Fibroblast of lung (primary cell): ENCODE results near the gene TTC33. TPM values are rescaled to one million over a fixed set of nuclear protein-coding genes. Genes with fewer than 3 reads are reported as not detected.

Source experiments
- DNase-seq, 2 donors: peaks; one replicate each; pipeline versions ENCODE4 v3.0.0 to v3.0.0-alpha.2; 2010; ENCODE audit warnings: low read depth in 2 of 2
- H2AFZ ChIP-seq: 2 replicates; pipeline ENCODE4 v1.5.1; 2012; ENCODE audit warnings: low read length, control low read depth, inconsistent platforms
- H3K27ac ChIP-seq: 2 replicates; pipeline ENCODE4 v1.5.1; 2011; ENCODE audit warnings: low read length, control low read depth; ENCODE audit not compliant: insufficient read depth
- H3K27me3 ChIP-seq: 2 replicates; pipeline ENCODE4 v1.5.1; 2011; ENCODE audit warnings: mild to moderate bottlenecking, low read length; ENCODE audit not compliant: control insufficient read depth, insufficient read depth
- H3K36me3 ChIP-seq: 2 replicates; pipeline ENCODE4 v1.5.1; 2011; ENCODE audit warnings: low read length; ENCODE audit not compliant: control insufficient read depth, insufficient read depth
- H3K4me1 ChIP-seq: 2 replicates; pipeline ENCODE4 v1.5.1; 2011; ENCODE audit warnings: low read length; ENCODE audit not compliant: control insufficient read depth, insufficient read depth; ENCODE audit errors: extremely low read depth
- H3K4me2 ChIP-seq: 2 replicates; pipeline ENCODE4 v1.5.1; 2011; ENCODE audit warnings: low read length, control low read depth; ENCODE audit not compliant: insufficient read depth; ENCODE audit errors: extremely low read depth
- H3K4me3 ChIP-seq, 4 experiments: fragments of 200-600 bp in 1 of 4; sonication (generic) in 1 of 4; replicated peaks in 1 of 4; 2 replicates each; pipeline ENCODE4 v1.5.1; 2011 to 2016; ENCODE audit warnings: low read length in 4 of 4, low read depth in 3 of 4, mild to moderate bottlenecking in 3 of 4, control low read depth in 2 of 4, inconsistent platforms in 1 of 4, mixed read lengths in 1 of 4; ENCODE audit not compliant: insufficient read depth in 1 of 4; ENCODE audit errors: control extremely low read depth in 1 of 4
- H3K79me2 ChIP-seq: 2 replicates; pipeline ENCODE4 v1.5.1; 2012; ENCODE audit warnings: mild to moderate bottlenecking, low read length, inconsistent platforms; ENCODE audit not compliant: control insufficient read depth, insufficient read depth
- H3K9ac ChIP-seq: 2 replicates; pipeline ENCODE4 v1.5.1; 2011; ENCODE audit warnings: mild to moderate bottlenecking, low read length, control low read depth; ENCODE audit not compliant: insufficient read depth
- H3K9me3 ChIP-seq: 2 replicates; pipeline ENCODE4 v1.5.1; 2012; ENCODE audit warnings: low read depth, low read length; ENCODE audit not compliant: control insufficient read depth, insufficient read depth
- H4K20me1 ChIP-seq: 2 replicates; pipeline ENCODE4 v1.5.1; 2011; ENCODE audit warnings: low read length; ENCODE audit not compliant: control insufficient read depth, insufficient read depth; ENCODE audit errors: extremely low read depth
- EZH2 ChIP-seq: IDR thresholded peaks from 2 replicates; pipeline ENCODE4 v1.5.1; 2012; ENCODE audit warnings: low read length, control low read depth, mild to moderate bottlenecking; ENCODE audit errors: missing control alignments
- polyA plus RNA-seq, 2 donors: library from polyadenylated mRNA; depleted of rRNA in 1 of 2; stranded (reverse) in 1 of 2; unstranded in 1 of 2; fragments of >200 nt; gene quantifications; 2 replicates each; pipeline ENCODE4 v1.2.1, GENCODE V29; 2011 to 2012; ENCODE audit warnings: missing spikeins in 1 of 2
- total RNA-seq: library from RNA; depleted of rRNA; stranded (reverse); fragments of >200 nt; gene quantifications from 2 replicates; pipeline ENCODE4 v1.2.1, GENCODE V29; 2014
- TF ChIP-seq, protein P1 (sequence below), 2 donors: IDR thresholded peaks in 1 of 2; conservative IDR thresholded peaks in 1 of 2; 1 replicate in 1 of 2; 2 replicates in 1 of 2; pipeline ENCODE4 v1.5.1; 2011 to 2012; ENCODE audit warnings: low read length in 2 of 2, control low read depth in 1 of 2, inconsistent platforms in 1 of 2, low read depth in 1 of 2, mild to moderate bottlenecking in 1 of 2

TTC33 gene
- total and polyA plus RNA-seq, 2 donors (not counting 1 experiment from before 2014, with no cell fraction given) = 8.7 to 16.3 TPM

DNA sequence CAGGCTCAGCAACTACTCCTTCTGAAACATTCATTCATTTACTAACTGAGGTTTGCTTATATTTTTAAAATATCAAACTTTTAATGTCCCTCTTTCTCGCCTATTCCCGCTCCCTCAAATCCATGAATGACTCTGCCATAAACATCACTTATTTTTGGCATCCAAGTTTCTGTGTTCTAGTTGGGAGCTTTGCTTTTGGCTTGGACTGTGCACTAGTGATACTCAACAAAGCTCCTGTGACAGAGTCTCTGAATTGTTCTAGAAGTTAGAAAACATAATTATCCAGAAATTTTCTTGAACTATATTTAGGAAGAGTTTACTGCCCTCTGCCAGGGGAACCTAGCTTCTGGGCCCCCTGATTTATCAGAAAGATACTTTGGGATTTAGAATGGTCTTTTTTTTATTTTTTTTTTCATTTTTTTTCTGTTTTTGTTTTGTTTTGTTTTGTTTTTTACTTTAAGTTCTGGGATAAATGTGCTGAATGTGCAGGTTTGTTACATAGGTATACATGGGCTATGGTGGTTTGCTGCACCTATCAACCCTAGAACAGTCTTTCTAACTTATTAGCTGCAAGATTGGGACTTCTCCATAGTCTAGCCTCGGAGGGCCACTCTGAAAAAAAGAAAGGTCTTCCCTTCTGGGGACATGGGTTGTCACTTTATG lies 140.7 kb downstream of the TTC33 start:
- Histone ChIP-seq H3K27me3 (no peaks in the 10 kb centered on the region), H3K79me2 (no peaks in the 10 kb centered on the region), H3K9me3 (no peaks in the 10 kb centered on the region), H2AFZ (no peak overlapping the region), H4K20me1 (no peaks in the 10 kb centered on the region), H3K27ac (no peak overlapping the region), H3K4me3 (no peak overlapping the region), H3K4me1 (no peaks in the 10 kb centered on the region), H3K36me3 (no peaks in the 10 kb centered on the region), H3K9ac (no peak overlapping the region), H3K4me2 (no peak overlapping the region)
- TF ChIP-seq, protein P1, sequence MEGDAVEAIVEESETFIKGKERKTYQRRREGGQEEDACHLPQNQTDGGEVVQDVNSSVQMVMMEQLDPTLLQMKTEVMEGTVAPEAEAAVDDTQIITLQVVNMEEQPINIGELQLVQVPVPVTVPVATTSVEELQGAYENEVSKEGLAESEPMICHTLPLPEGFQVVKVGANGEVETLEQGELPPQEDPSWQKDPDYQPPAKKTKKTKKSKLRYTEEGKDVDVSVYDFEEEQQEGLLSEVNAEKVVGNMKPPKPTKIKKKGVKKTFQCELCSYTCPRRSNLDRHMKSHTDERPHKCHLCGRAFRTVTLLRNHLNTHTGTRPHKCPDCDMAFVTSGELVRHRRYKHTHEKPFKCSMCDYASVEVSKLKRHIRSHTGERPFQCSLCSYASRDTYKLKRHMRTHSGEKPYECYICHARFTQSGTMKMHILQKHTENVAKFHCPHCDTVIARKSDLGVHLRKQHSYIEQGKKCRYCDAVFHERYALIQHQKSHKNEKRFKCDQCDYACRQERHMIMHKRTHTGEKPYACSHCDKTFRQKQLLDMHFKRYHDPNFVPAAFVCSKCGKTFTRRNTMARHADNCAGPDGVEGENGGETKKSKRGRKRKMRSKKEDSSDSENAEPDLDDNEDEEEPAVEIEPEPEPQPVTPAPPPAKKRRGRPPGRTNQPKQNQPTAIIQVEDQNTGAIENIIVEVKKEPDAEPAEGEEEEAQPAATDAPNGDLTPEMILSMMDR (conservative IDR thresholded peaks at IDR 0.05 in 1 of 2, IDR thresholded peaks at IDR 0.05 in 1 of 2; ENCODE audit: low read depth in 1 of 2, low read length in 2 of 2) = no peak
- TF ChIP-seq EZH2 = no peak
- DNase-seq = no peak

DNA sequence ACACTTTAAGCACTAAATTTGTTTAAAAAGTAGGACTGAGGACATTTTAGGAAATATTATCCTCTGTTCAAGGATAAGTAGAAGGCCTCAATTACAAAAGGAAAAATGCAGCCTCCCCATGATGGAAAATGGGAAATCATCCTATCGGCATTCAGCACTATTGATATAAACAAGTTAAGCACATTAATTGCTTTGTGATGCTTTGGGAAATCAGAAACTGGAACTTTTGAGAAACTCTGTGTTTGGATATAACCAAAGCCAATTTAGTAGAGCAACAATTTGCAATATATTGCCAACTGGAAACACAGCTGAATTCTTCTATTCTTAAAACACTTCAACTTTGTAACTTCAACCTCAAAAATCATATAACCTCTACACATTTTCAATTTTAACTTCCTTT lies 141.3 kb downstream of the TTC33 start:
- H3K4me2 ChIP-seq = no peak overlapping the region
- no peak overlapping the region for H3K27ac ChIP-seq
- DNase-seq = no peak
- TF ChIP-seq, protein P1 (conservative IDR thresholded peaks at IDR 0.05 in 1 of 2, IDR thresholded peaks at IDR 0.05 in 1 of 2; ENCODE audit: low read depth in 1 of 2, low read length in 2 of 2) = no peak
- H2AFZ ChIP-seq = no peak overlapping the region
- no peak overlapping the region for H3K4me3 ChIP-seq
- H3K79me2 ChIP-seq = no peaks in the 10 kb centered on the region
- no peak overlapping the region for H3K9ac ChIP-seq
- H3K9me3 ChIP-seq = no peaks in the 10 kb centered on the region
- no peaks in the 10 kb centered on the region for H3K36me3 ChIP-seq
- no peaks in the 10 kb centered on the region for H3K4me1 ChIP-seq
- H3K27me3 ChIP-seq = no peaks in the 10 kb centered on the region
- no peaks in the 10 kb centered on the region for H4K20me1 ChIP-seq

DNA sequence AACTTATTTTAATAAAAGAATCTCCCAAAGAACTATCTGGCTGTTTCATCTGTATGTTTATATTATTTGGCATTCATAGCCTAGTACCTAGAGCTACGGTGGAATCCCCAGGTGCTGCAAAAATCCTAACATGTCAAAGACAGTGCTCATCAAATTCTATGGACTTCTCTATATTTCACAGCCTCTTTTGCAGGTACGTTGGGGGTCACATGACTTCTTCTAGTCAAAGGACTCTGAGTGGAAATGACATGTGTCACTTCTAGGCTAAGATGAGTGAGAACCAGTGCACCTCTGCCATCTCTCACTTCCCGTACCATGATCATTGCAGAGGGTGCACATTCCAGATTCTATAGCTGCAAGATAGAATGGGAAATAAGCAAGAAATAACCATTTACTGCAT lies 148.6 kb downstream of the TTC33 start:
- Histone ChIP-seq H3K27ac (no peak overlapping the region), H3K27me3 (no peaks in the 10 kb centered on the region), H3K4me3 (no peak overlapping the region), H3K4me2 (no peak overlapping the region), H2AFZ (no peak overlapping the region), H4K20me1 (no peaks in the 10 kb centered on the region), H3K9me3 (no peaks in the 10 kb centered on the region), H3K79me2 (no peaks in the 10 kb centered on the region), H3K4me1 (no peaks in the 10 kb centered on the region), H3K36me3 (no peaks in the 10 kb centered on the region), H3K9ac (no peak overlapping the region)
- no peak for DNase-seq
- TF ChIP-seq, protein P1 (conservative IDR thresholded peaks at IDR 0.05 in 1 of 2, IDR thresholded peaks at IDR 0.05 in 1 of 2; ENCODE audit: low read depth in 1 of 2, low read length in 2 of 2) = no peak
- TF ChIP-seq EZH2 = no peak
